ENCODE results near the gene GRM6. TPM values are rescaled to one million over a fixed set of nuclear protein-coding genes. Genes with fewer than 3 reads are reported as not detected.

Gene GRM6
- total RNA-seq, 2 experiments from 2014 or later: not detected

- ChIA-PET CTCF (no interaction called here), POLR2A (no interaction called here)
- peaks cover 20% of the 10 kb centered on the region in 2 experiments for H3K27me3 ChIP-seq (ENCODE audit: control insufficient read depth in 1 of 2, insufficient read depth in 2 of 2, low read length in 2 of 2)
- no peak overlapping the region for H3K27ac ChIP-seq (ENCODE audit: low read depth in 1 of 2, low read length in 2 of 2)
- DNase-seq (no peak), ATAC-seq (ENCODE audit: poor library complexity) (no peak)
- no peak for TF ChIP-seq CTCF (IDR thresholded peaks at IDR 0.05)
- H3K4me3 Mint-ChIP-seq: no peak overlapping the region
- no peaks in the 10 kb centered on the region for H3K36me3 ChIP-seq (ENCODE audit: insufficient read depth, low read length)
- no peak overlapping the region for H3K4me3 ChIP-seq (ENCODE audit: low read length)
- H3K27ac Mint-ChIP-seq: no peak overlapping the region
- peaks cover 8 to 81% of the 10 kb centered on the region in 2 experiments for H3K9me3 ChIP-seq (ENCODE audit: control insufficient read depth in 1 of 2, insufficient read depth in 1 of 2, low read length in 2 of 2)
- no peaks in the 10 kb centered on the region for H3K36me3 Mint-ChIP-seq (ENCODE audit: low read depth)
- H3K4me1 ChIP-seq (ENCODE audit: insufficient read depth, low read length): no peaks in the 10 kb centered on the region
- no peaks in the 10 kb centered on the region for H3K4me1 Mint-ChIP-seq (ENCODE audit: low read depth)
- H3K27me3 Mint-ChIP-seq: peaks cover 43% of the 10 kb centered on the region
- intact Hi-C loops (cut with DNase I, micrococcal nuclease): no loop called here
- peaks cover 3% of the 10 kb centered on the region for H3K9me3 Mint-ChIP-seq
These were observed 2.7 kb downstream of the GRM6 start for GRCh38 chr5:178992291-178992895.

- intact Hi-C loops (cut with DNase I, micrococcal nuclease): no loop called here
- Histone ChIP-seq H3K9me3 (ENCODE audit: control insufficient read depth in 1 of 2, insufficient read depth in 1 of 2, low read length in 2 of 2) (peaks cover 8 to 82% of the 10 kb centered on the region in 2 experiments), H3K4me1 (ENCODE audit: insufficient read depth, low read length) (no peaks in the 10 kb centered on the region), H3K27ac (ENCODE audit: low read depth in 1 of 2, low read length in 2 of 2) (no peak overlapping the region), H3K36me3 (ENCODE audit: insufficient read depth, low read length) (no peaks in the 10 kb centered on the region), H3K4me3 (ENCODE audit: low read length) (no peak overlapping the region), H3K27me3 (ENCODE audit: control insufficient read depth in 1 of 2, insufficient read depth in 2 of 2, low read length in 2 of 2) (peaks cover 20% of the 10 kb centered on the region in 2 experiments)
- ATAC-seq (ENCODE audit: poor library complexity): no peak
- Mint-ChIP-seq H3K9me3 (peaks cover 3% of the 10 kb centered on the region), H3K4me1 (ENCODE audit: low read depth) (no peaks in the 10 kb centered on the region), H3K36me3 (ENCODE audit: low read depth) (no peaks in the 10 kb centered on the region), H3K27ac (no peak overlapping the region), H3K27me3 (peaks cover 37% of the 10 kb centered on the region), H3K4me3 (no peak overlapping the region)
- no peak for TF ChIP-seq CTCF (IDR thresholded peaks at IDR 0.05)
- no peak for DNase-seq
- POLR2A ChIA-PET: no interaction called here
- CTCF ChIA-PET: no interaction called here
These were observed 3.7 kb downstream of the GRM6 start for GRCh38 chr5:178991190-178992145.

GRCh38 chr5:178990491-178990890, 4.6 kb downstream of the GRM6 start:
- no peak overlapping the region for H3K27ac Mint-ChIP-seq
- DNase-seq (no peak), ATAC-seq (ENCODE audit: poor library complexity) (no peak)
- intact Hi-C loops (cut with DNase I, micrococcal nuclease): no loop called here
- H3K9me3 ChIP-seq (ENCODE audit: control insufficient read depth in 1 of 2, insufficient read depth in 1 of 2, low read length in 2 of 2): peaks cover 8 to 84% of the 10 kb centered on the region in 2 experiments
- H3K4me3 Mint-ChIP-seq: no peak overlapping the region
- H3K27ac ChIP-seq (ENCODE audit: low read depth in 1 of 2, low read length in 2 of 2): no peak overlapping the region
- H3K4me1 ChIP-seq (ENCODE audit: insufficient read depth, low read length): no peaks in the 10 kb centered on the region
- CTCF ChIA-PET: no interaction called here
- POLR2A ChIA-PET: no interaction called here
- no peak for TF ChIP-seq CTCF (IDR thresholded peaks at IDR 0.05)
- peaks cover 29% of the 10 kb centered on the region for H3K27me3 Mint-ChIP-seq
- no peaks in the 10 kb centered on the region for H3K36me3 ChIP-seq (ENCODE audit: insufficient read depth, low read length)
- peaks cover 17 to 20% of the 10 kb centered on the region in 2 experiments for H3K27me3 ChIP-seq (ENCODE audit: control insufficient read depth in 1 of 2, insufficient read depth in 2 of 2, low read length in 2 of 2)
- H3K9me3 Mint-ChIP-seq: peaks cover 3% of the 10 kb centered on the region
- no peak overlapping the region for H3K4me3 ChIP-seq (ENCODE audit: low read length)
- no peaks in the 10 kb centered on the region for H3K36me3 Mint-ChIP-seq (ENCODE audit: low read depth)
- no peaks in the 10 kb centered on the region for H3K4me1 Mint-ChIP-seq (ENCODE audit: low read depth)
